ENCODE data around the gene SYT7. TPM values are rescaled to one million over a fixed set of nuclear protein-coding genes. Genes with fewer than 3 reads are reported as not detected.

Gene SYT7
- total RNA-seq, 2 experiments from 2014 or later = 0.15 TPM; not detected in 1

DNA sequence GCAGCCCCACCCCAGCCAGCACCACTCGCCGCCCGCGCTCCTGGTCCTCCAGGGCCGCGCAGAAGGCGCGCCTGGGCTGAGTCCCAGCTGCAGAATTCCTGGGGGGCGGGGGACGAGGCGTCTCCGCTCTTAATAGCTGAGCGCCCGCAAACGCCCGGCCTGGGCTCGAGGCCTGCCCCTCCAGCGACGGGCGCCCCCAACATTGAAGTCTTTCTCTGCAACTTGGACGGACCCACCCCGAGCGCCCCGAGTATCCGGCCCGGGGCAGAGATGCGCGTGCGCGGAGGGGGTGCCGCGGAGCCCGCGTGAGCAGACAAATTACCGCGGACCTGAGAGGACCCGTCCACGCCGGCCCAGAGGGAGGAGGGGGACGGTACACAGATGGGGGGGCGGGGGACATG, 6.7 kb upstream of the SYT7 start:
- CTCF ChIA-PET = interaction anchor here (1.0 to 2.0 kb wide), 2 partner anchors 9 to 21 kb away, joined by 3 to 5 read pairs; no protein-coding TSS in a partner anchor
- POLR2A ChIA-PET = no interaction called here

GRCh38 chr11:61586792-61587430, 6.0 kb upstream of the SYT7 start:
- CTCF ChIA-PET = interaction anchor here (0.6 to 2.0 kb wide), 3 partner anchors 20 to 97 kb away, joined by 3 to 5 read pairs (median 3); no protein-coding TSS in a partner anchor
- POLR2A ChIA-PET = no interaction called here

- CTCF ChIA-PET = no interaction called here
- POLR2A ChIA-PET = no interaction called here
These were observed 4.2 kb upstream of the SYT7 start for GRCh38 chr11:61585115-61585514.

- ChIA-PET CTCF (interaction anchor here (0.9 to 1.1 kb wide), 2 partner anchors 67 to 316 kb away, joined by 3 read pairs; no protein-coding TSS in a partner anchor), POLR2A (no interaction called here)
These were observed 1.1 kb upstream of the SYT7 start for GRCh38 chr11:61581931-61582330.

- POLR2A ChIA-PET = no interaction called here
- CTCF ChIA-PET = no interaction called here
These were observed 496 bp downstream of the SYT7 start for GRCh38 chr11:61580271-61580888.

- ChIA-PET POLR2A (no interaction called here), CTCF (interaction anchor here (1.6 kb wide), 1 partner anchor 8 kb away, joined by 3 read pairs; no protein-coding TSS in a partner anchor)
These were observed 1.1 kb downstream of the SYT7 start for GRCh38 chr11:61579676-61580270.

GRCh38 chr11:61578819-61579675, 1.8 kb downstream of the SYT7 start:
- ChIA-PET CTCF (interaction anchor here (0.8 to 1.6 kb wide), 2 partner anchors 9 to 26 kb away, joined by 3 read pairs; no protein-coding TSS in a partner anchor), POLR2A (no interaction called here)

- ChIA-PET POLR2A (no interaction called here), CTCF (no interaction called here)
These were observed 3.3 kb downstream of the SYT7 start for GRCh38 chr11:61577383-61578118.

DNA sequence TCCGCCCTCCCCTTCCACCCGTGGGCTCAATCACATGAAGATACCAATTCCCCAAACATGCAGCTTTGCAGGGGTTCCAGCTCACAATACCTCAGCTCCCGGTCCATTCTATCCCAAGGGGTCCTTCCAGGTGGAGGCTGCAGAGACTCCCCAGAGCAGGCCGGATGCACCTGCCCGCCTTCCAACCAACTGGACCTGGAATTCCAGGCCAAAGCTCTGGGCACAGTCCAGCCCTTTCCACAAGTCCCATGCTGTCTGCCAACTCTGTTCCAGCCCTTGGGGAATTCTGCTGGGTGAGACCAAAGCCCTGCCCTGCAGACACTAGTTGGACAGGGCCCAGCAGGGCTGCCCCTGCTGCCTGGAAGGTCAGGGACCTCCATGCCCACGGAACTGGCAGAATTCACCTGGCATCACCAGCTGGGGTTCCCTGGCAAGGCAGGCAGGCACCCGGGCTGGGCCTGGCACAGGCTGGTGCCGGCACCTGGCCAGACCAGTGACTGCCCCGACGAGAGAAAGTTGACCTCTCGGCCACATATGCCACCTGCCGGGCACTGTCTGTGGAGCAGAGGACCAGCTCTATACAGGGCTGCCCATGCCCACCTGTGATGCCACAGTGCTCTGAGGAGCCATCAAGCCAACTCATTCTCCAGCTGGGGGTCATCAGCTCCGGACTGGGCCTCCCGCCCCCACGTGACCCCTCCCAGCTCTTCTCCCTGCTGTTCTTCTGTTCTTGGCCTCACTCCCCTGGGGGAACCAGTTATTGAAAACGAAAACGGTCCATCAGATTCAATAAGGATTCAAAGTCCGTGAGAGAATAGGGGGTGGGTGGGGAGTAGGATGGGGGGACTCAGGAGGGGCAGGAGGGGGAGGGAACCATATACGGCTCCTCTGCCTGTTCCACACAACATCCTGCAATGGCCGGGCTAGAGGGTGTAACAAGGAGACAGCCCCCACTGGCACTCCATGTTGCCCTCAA, 4.7 kb downstream of the SYT7 start:
- CTCF ChIA-PET = interaction anchor here (0.6 kb wide), 1 partner anchor 145 kb away, joined by 3 read pairs; no protein-coding TSS in a partner anchor
- POLR2A ChIA-PET = no interaction called here

DNA sequence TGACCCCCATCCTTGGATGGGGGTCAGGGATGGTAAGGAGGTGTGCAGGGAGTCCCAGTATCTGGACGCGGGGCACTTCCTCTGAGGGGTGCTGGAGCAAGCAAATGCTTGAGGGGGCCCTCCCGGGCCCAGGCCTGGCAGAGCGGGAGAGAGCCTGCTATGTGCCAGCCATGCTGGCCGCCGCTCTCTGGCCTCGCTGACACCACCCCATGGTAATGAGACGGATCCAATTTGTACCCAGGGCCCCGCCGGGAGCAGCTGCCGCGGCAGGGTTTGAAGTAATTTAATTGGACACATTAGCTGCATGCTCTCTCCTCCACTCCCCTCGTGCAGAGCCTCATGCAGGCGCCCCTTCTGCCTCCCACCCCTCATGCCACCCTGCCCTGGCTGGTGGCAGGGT, 6.3 kb downstream of the SYT7 start:
- POLR2A ChIA-PET = no interaction called here
- CTCF ChIA-PET = no interaction called here

DNA sequence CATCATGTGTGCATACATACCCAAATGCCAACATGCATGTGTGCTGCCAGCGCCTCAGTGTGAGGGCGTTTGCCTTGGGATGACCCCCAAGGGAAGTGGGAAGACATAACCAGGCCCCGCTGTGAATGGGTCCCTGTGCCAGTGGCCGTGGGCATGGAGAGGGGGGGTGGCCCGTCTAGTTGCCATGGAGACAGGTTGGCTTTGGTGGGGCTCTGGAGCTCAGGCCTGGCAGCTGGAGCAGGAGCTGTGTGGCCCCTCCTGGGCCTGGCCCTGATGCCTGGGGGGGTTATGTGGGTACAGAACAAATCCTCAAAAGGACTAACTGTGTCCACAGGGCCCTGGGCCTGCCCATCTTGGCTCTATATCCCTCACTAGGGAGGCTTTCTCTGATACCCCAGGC, 8.0 kb downstream of the SYT7 start:
- ChIA-PET CTCF (no interaction called here), POLR2A (no interaction called here)

GRCh38 chr11:61571869-61572268, 9.0 kb downstream of the SYT7 start:
- POLR2A ChIA-PET = no interaction called here
- CTCF ChIA-PET = no interaction called here

- ChIA-PET CTCF (no interaction called here), POLR2A (no interaction called here)
These were observed 9.5 kb downstream of the SYT7 start for GRCh38 chr11:61571337-61571736.

DNA sequence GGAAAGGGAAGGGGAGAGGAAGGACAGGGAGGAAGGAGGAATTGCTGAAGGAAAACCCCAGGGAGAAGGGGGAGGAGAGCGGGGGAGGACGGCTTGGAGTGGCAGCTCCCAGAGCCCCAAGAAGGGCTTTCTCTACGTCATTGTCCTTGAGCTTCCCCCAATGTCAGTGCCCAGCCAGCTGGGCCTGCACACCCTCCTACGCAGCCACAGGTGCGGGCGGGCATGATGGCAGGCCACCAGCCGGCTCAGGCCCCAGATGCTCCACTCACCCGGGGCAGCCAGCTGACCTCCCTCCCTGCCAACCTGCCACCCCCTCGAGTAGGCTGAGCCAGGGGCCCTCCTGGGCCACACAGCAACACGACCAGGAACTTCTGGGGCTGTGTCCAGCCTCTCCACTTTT, 11.2 kb downstream of the SYT7 start:
- ChIA-PET POLR2A (no interaction called here), CTCF (no interaction called here)

DNA sequence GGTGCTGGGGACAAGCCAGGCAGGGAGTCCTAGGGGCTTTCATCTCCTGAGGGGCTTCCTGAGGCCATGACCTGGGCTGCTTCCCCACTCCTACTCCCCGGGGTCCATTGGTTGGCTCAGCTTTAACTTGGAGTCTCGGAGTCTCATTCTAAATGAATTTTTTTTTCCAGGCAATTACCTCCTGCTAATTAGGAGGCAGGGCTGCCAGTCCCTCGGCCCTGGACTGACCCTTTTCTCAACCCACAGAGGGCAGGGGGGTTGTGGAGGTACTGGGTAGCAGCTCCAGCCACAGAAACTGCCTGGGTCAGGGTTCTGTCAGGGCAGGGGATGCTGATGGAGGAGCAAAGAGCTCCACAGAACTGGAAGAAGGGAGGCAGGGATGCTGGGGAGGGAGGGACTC, 11.9 kb downstream of the SYT7 start:
- POLR2A ChIA-PET = no interaction called here
- CTCF ChIA-PET = no interaction called here

DNA sequence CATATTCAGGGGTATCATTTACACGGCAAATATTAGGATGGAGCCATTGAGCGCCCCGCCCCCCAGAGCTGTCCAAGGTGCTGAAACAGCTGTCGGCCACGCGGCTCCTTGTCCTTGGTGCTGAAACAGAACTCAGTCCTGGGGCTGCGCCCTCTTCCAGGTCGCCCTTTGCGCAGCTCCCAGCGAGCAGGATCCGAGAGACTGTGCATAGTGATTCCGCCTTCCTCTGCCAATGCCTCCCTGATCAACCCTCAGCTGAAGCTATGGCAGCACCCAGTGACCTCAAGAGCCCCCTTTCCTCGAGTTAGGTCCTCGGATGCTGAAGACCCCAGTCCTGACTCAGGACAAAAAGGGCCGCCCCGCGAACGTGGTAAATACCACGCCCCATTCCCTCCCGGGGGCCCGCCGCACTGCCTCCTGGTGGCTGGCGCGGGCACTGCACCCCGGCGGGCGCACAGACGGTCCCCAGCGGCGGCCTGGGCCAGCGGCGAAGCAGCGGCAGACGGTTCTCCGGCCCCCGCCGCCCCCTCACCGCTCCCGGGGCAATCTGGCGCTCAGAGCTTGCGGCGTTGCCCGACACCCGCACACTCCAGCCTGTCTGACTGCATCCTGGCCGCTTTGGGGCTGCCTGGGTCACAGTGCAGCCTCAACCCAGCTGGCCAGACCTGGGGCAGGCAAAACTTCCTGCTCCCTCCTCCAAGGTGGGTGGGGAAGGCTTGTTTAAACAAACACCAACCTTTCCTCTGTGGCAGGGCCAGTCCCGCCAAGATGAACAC, 13.4 kb downstream of the SYT7 start:
- CTCF ChIA-PET = interaction anchor here (1.0 to 1.5 kb wide), 2 partner anchors 20 to 90 kb away, joined by 5 read pairs; no protein-coding TSS in a partner anchor
- POLR2A ChIA-PET = no interaction called here

DNA sequence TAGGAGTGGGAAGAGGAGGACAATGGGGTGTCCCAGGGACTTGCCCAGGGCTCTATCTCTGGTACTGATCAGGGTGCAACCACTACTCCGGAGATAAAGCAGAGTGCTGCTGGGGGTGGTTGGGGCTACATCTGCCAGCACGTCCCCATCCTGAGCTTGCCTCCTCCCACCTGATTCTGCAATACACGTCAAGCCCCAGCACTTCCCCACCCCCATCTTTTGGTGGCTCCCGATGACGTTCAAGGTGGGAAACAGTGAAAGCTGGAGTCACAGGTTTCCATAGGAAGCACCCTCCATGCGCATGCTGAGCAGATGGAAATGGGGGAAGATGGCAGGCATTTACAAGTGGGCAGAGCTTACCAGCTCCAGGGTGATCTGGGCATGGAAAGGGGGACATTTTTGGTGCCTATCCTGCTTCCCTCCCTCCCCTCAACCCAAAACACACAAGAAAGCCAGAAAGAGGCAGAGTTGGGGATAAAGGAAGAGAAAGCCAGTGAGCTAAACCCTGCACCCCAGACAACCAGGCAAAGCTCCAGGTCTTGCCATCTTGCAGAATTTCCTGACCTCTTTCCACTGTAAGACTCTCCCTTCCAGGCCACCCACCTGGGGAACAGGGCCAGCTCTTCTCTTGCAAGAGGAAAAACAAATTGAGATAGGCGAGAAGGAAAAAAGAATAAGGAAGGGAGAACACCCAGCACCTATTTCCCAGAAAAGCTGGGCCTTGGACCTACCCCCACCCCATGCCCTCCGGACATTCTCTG, 15.8 kb downstream of the SYT7 start:
- CTCF ChIA-PET = interaction anchor here (1.6 kb wide), 1 partner anchor 73 kb away, joined by 5 read pairs; no protein-coding TSS in a partner anchor

More for the DNA sequence above, 15.8 kb downstream of the SYT7 start:
- POLR2A ChIA-PET = no interaction called here

Data from activated CD8-positive, alpha-beta memory T cell treated with anti-CD3 and anti-CD28 coated beads for 36 hours (primary cell).